GM12878 (cell line): ENCODE data around the gene SUZ12.
"Not testable (repeated sequence)": the region's sequence is repeated elsewhere in the genome, so short reads cannot be mapped to it uniquely, and the experiment has no call there.

Experiments used
- ATF2 ChIP-seq: IDR thresholded peaks from 2 replicates; pipeline ENCODE4 v1.6.1; 2012; ENCODE audit warnings: low read length, inconsistent platforms
- CEBPB ChIP-seq, 2 experiments: fragments of 150-350 bp in 1 of 2; IDR thresholded peaks; 2 replicates each; pipeline ENCODE4 v1.6.1; 2012 to 2014; ENCODE audit warnings: low read depth in 2 of 2, low read length in 2 of 2, borderline replicate concordance in 1 of 2, inconsistent platforms in 1 of 2
- CTCF ChIP-seq, 3 experiments: IDR thresholded peaks in 2 of 3; conservative IDR thresholded peaks in 1 of 3; 2 replicates each; pipeline ENCODE4 v1.5.1; 2011; ENCODE audit warnings: low read depth in 3 of 3, low read length in 3 of 3, mild to moderate bottlenecking in 3 of 3, control low read depth in 2 of 3, moderate library complexity in 2 of 3, inconsistent platforms in 1 of 3, mixed read lengths in 1 of 3; ENCODE audit not compliant: control insufficient read depth in 2 of 3, insufficient read depth in 1 of 3; ENCODE audit errors: extremely low read depth in 1 of 3
- EZH2 ChIP-seq: IDR thresholded peaks from 2 replicates; pipeline ENCODE4 v1.6.1; 2012; ENCODE audit warnings: low read depth, mild to moderate bottlenecking, control low read depth, inconsistent platforms, low read length, borderline replicate concordance; ENCODE audit not compliant: control insufficient read depth
- HDAC2 ChIP-seq: fragments of 200-600 bp; sonication (generic); IDR thresholded peaks from 2 replicates; pipeline ENCODE4 v1.6.1; 2017
- PBX3 ChIP-seq: IDR thresholded peaks from 2 replicates; pipeline ENCODE4 v1.6.1; 2011; ENCODE audit warnings: mild to moderate bottlenecking, low read depth, low read length, moderate library complexity; ENCODE audit not compliant: insufficient replicate concordance
- POLR2A ChIP-seq: IDR thresholded peaks from 2 replicates; pipeline ENCODE4 v1.6.1; 2011; ENCODE audit warnings: low read depth, mild to moderate bottlenecking, low read length
- POLR2AphosphoS2 ChIP-seq: IDR thresholded peaks from 2 replicates; pipeline ENCODE4 v1.6.1; 2011; ENCODE audit warnings: low read depth, mild to moderate bottlenecking, low read length, improper control_type of control experiment, moderate library complexity
- RELB ChIP-seq: fragments of 450-650 bp; IDR thresholded peaks from 2 replicates; pipeline ENCODE4 v1.6.1; 2017; ENCODE audit warnings: low read depth, mild to moderate bottlenecking, moderate library complexity
- REST ChIP-seq: IDR thresholded peaks from 2 replicates; pipeline ENCODE4 v1.6.1; 2012; ENCODE audit warnings: mild to moderate bottlenecking, low read depth, low read length
- SREBF2 ChIP-seq: IDR thresholded peaks from 2 replicates; pipeline ENCODE4 v1.6.1; 2012; ENCODE audit warnings: mild to moderate bottlenecking, low read length
- USF2 ChIP-seq: IDR thresholded peaks from 2 replicates; pipeline ENCODE4 v1.6.1; 2011; ENCODE audit warnings: low read depth, low read length, improper control_type of control experiment, borderline replicate concordance
- ZNF217 ChIP-seq: fragments of 450-650 bp; IDR thresholded peaks from 2 replicates; pipeline ENCODE4 v1.6.1; 2017; ENCODE audit warnings: antibody characterized with exemption, mild to moderate bottlenecking

- TF ChIP-seq CTCF (IDR thresholded peaks at IDR 0.05 in 2 of 3, conservative IDR thresholded peaks at IDR 0.05 in 1 of 3; ENCODE audit: control insufficient read depth in 2 of 3, extremely low read depth in 1 of 3, insufficient read depth in 1 of 3, low read depth in 3 of 3, low read length in 3 of 3); REST; USF2; RELB; ATF2; HDAC2; CEBPB (IDR thresholded peaks at IDR 0.05; ENCODE audit: borderline replicate concordance in 1 of 2, low read depth in 2 of 2, low read length in 2 of 2); EZH2; ZNF217; SREBF2: not testable (repeated sequence)
- TF ChIP-seq PBX3 (peak; percentile 70), POLR2AphosphoS2 (peak; percentile 37; the same call in 1 of the 2 replicates), POLR2A (peak; percentile 70)
Observed at GRCh38 chr17:31936615-31937609, at the start of gene SUZ12.
